H9 (cell line): Measurements from ENCODE around the gene FANCI. TPM values are rescaled to one million over a fixed set of nuclear protein-coding genes. Genes with fewer than 3 reads are reported as not detected.

Source experiments
- DNase-seq: peaks from one replicate; pipeline ENCODE4 v3.0.0-alpha.2; 2017
- H2AFZ ChIP-seq: one replicate; pipeline ENCODE4 v1.6.1; 2013; ENCODE audit warnings: mild to moderate bottlenecking, low read length, control low read depth, moderate library complexity
- H2AK5ac ChIP-seq: 2 replicates; pipeline ENCODE4 v1.6.1; 2013; ENCODE audit warnings: low read length, control low read depth, mixed read lengths; ENCODE audit not compliant: insufficient read length
- H2BK120ac ChIP-seq: one replicate; pipeline ENCODE4 v1.6.1; 2013; ENCODE audit warnings: low read depth, mild to moderate bottlenecking, low read length, control low read depth, inconsistent platforms; ENCODE audit not compliant: poor library complexity, severe bottlenecking
- H2BK12ac ChIP-seq: 2 replicates; pipeline ENCODE4 v1.6.1; 2013; ENCODE audit warnings: low read length, control low read depth, mixed read lengths, low read depth; ENCODE audit not compliant: insufficient read length
- H2BK15ac ChIP-seq: 2 replicates; pipeline ENCODE4 v1.6.1; 2013; ENCODE audit warnings: low read depth, low read length, control low read depth
- H2BK20ac ChIP-seq: one replicate; pipeline ENCODE4 v1.6.1; 2013; ENCODE audit warnings: low read depth, mild to moderate bottlenecking, low read length, control low read depth, inconsistent platforms; ENCODE audit not compliant: poor library complexity, severe bottlenecking
- H2BK5ac ChIP-seq: 2 replicates; pipeline ENCODE4 v1.6.1; 2013; ENCODE audit warnings: low read length, control low read depth, mixed read lengths; ENCODE audit not compliant: insufficient read length
- H3K14ac ChIP-seq: 2 replicates; pipeline ENCODE4 v1.6.1; 2013; ENCODE audit warnings: low read length, control low read depth; ENCODE audit not compliant: insufficient read depth
- H3K18ac ChIP-seq: 2 replicates; pipeline ENCODE4 v1.6.1; 2013; ENCODE audit warnings: low read depth, mild to moderate bottlenecking, mixed read lengths, low read length, control low read depth; ENCODE audit not compliant: insufficient read length
- H3K23ac ChIP-seq: 2 replicates; pipeline ENCODE4 v1.6.1; 2013; ENCODE audit warnings: low read length, control low read depth, mixed read lengths, low read depth; ENCODE audit not compliant: insufficient read length
- H3K23me2 ChIP-seq: 2 replicates; pipeline ENCODE4 v1.6.1; 2013; ENCODE audit warnings: low read depth, mild to moderate bottlenecking, mixed read lengths, low read length, control low read depth; ENCODE audit not compliant: insufficient read length, poor library complexity, severe bottlenecking
- H3K27ac ChIP-seq: 2 replicates; pipeline ENCODE4 v1.5.1; 2013; ENCODE audit warnings: low read length, control low read depth, mixed read lengths, low read depth; ENCODE audit not compliant: insufficient read length
- H3K27me3 ChIP-seq: 2 replicates; pipeline ENCODE4 v1.6.1; 2013; ENCODE audit warnings: low read length, control low read depth, inconsistent platforms; ENCODE audit not compliant: insufficient read depth
- H3K4ac ChIP-seq: 2 replicates; pipeline ENCODE4 v1.6.1; 2013; ENCODE audit warnings: low read depth, mild to moderate bottlenecking, control low read depth, inconsistent platforms, low read length, moderate library complexity
- H3K4me1 ChIP-seq: 2 replicates; pipeline ENCODE4 v1.6.1; 2013; ENCODE audit warnings: low read length, control low read depth, inconsistent platforms; ENCODE audit not compliant: insufficient read depth
- H3K4me2 ChIP-seq: 2 replicates; pipeline ENCODE4 v1.6.1; 2013; ENCODE audit warnings: low read length, control low read depth, mixed read lengths; ENCODE audit not compliant: insufficient read length, insufficient read depth
- H3K56ac ChIP-seq: 2 replicates; pipeline ENCODE4 v1.6.1; 2013; ENCODE audit warnings: low read depth, mild to moderate bottlenecking, mixed read lengths, low read length, control low read depth; ENCODE audit not compliant: insufficient read length
- H3K79me1 ChIP-seq: 2 replicates; pipeline ENCODE4 v1.6.1; 2013; ENCODE audit warnings: low read depth, mild to moderate bottlenecking, moderate library complexity, low read length, control low read depth, inconsistent platforms; ENCODE audit not compliant: insufficient read depth, poor library complexity, severe bottlenecking
- H3K79me2 ChIP-seq: 2 replicates; pipeline ENCODE4 v1.6.1; 2013; ENCODE audit warnings: low read length, control low read depth, inconsistent platforms; ENCODE audit not compliant: insufficient read depth
- H3K9ac ChIP-seq: 2 replicates; pipeline ENCODE4 v1.6.1; 2013; ENCODE audit warnings: low read length, control low read depth, mixed read lengths; ENCODE audit not compliant: insufficient read length; ENCODE audit errors: extremely low read depth
- H3K9me3 ChIP-seq: one replicate; pipeline ENCODE4 v1.6.1; 2013; ENCODE audit warnings: low read depth, low read length, inconsistent platforms; ENCODE audit not compliant: control insufficient read depth
- H3T11ph ChIP-seq: one replicate; pipeline ENCODE4 v1.6.1; 2013; ENCODE audit warnings: mild to moderate bottlenecking, low read length, control low read depth, inconsistent platforms
- H4K20me1 ChIP-seq: one replicate; pipeline ENCODE4 v1.6.1; 2013; ENCODE audit not compliant: control insufficient read depth, insufficient read length, insufficient read depth
- H4K5ac ChIP-seq: 2 replicates; pipeline ENCODE4 v1.6.1; 2013; ENCODE audit warnings: low read depth, mild to moderate bottlenecking, mixed read lengths, low read length, control low read depth; ENCODE audit not compliant: insufficient read length
- H4K8ac ChIP-seq: replicated peaks from 2 replicates; pipeline ENCODE4 v1.6.1; 2013; ENCODE audit warnings: low read length, control low read depth, mixed read lengths, low read depth; ENCODE audit not compliant: insufficient read length
- H4K91ac ChIP-seq: 2 replicates; pipeline ENCODE4 v1.6.1; 2013; ENCODE audit warnings: low read depth, mild to moderate bottlenecking, moderate library complexity, mixed read lengths, low read length, control low read depth; ENCODE audit not compliant: insufficient read length
- H3K27ac Mint-ChIP-seq, 3 experiments: 2 replicates in 2 of 3; 3 replicates in 1 of 3; pipeline ENCODE4 v1.8.0; 2020 to 2021; ENCODE audit warnings: mixed read lengths in 3 of 3, mild to moderate bottlenecking in 1 of 3, moderate library complexity in 1 of 3
- H3K27me3 Mint-ChIP-seq: 2 replicates; pipeline ENCODE4 v1.8.0; 2021; ENCODE audit warnings: low read depth, mild to moderate bottlenecking, moderate library complexity, mixed read lengths
- H3K36me3 Mint-ChIP-seq, 3 experiments: 2 replicates in 2 of 3; 3 replicates in 1 of 3; pipeline ENCODE4 v1.8.0; 2020 to 2021; ENCODE audit warnings: low read depth in 3 of 3, mixed read lengths in 3 of 3; ENCODE audit not compliant: insufficient read depth in 1 of 3
- H3K4me1 Mint-ChIP-seq, 2 experiments: 2 replicates each; pipeline ENCODE4 v1.8.0; 2020; ENCODE audit warnings: mixed read lengths in 2 of 2
- H3K4me3 Mint-ChIP-seq, 2 experiments: 2 replicates in 1 of 2; 3 replicates in 1 of 2; pipeline ENCODE4 v1.8.0; 2020 to 2021; ENCODE audit warnings: mild to moderate bottlenecking in 2 of 2, mixed read lengths in 2 of 2, moderate library complexity in 1 of 2
- H3K9me3 Mint-ChIP-seq, 2 experiments: 2 replicates in 1 of 2; 3 replicates in 1 of 2; pipeline ENCODE4 v1.8.0; 2020; ENCODE audit warnings: mild to moderate bottlenecking in 2 of 2, mixed read lengths in 2 of 2, moderate library complexity in 1 of 2
- WGBS: extraction: QIAGEN DNeasy Blood & Tissue Kit; methylation state at CpG from one replicate; pipeline ENCODE4 v1.1.7; 2013; ENCODE audit warnings: missing lambda C conversion rate, low lambda C conversion rate, mixed read lengths; ENCODE audit not compliant: insufficient read length; ENCODE audit errors: extremely low coverage; 5-methylcytosine and 5-hydroxymethylcytosine counted together
- total RNA-seq: library from RNA; stranded (reverse); gene quantifications from 2 replicates; pipeline ENCODE4 v1.2.1, GENCODE V29; 2021
- TF ChIP-seq, protein P1 (sequence below): fragments of 200-600 bp; sonication (generic); conservative IDR thresholded peaks from 3 replicates; pipeline ENCODE4 v1.8.0; 2021; ENCODE audit warnings: antibody characterized with exemption, mild to moderate bottlenecking

Gene FANCI
- total RNA-seq, 1 experiment from 2014 or later: 106 TPM

DNA sequence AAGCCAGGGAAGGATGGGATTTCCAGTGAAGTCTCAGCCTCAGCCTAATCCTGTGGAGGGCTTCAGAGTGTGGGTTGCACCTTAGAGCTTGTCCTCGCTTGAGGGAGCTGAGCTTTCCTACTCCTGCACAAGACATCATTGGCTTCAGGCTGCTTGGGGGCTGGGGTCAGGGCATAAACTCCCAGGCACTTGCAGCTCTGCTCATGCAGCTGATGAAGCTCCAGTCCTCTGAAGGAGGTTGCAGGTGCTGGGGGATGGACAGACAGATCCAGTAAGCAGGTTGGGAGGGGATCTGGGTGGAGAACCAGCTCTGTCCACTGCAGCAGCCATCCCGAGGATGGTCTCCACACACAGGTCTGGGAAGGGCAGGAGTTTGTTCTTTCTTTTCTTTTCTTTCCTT is 110.2 kb downstream of the FANCI start:
- H2BK20ac ChIP-seq: no peak overlapping the region
- no peaks in the 10 kb centered on the region for H3K4me1 ChIP-seq
- no peak overlapping the region for H3K4ac ChIP-seq
- H3K18ac ChIP-seq: no peak overlapping the region
- TF ChIP-seq, protein P1, sequence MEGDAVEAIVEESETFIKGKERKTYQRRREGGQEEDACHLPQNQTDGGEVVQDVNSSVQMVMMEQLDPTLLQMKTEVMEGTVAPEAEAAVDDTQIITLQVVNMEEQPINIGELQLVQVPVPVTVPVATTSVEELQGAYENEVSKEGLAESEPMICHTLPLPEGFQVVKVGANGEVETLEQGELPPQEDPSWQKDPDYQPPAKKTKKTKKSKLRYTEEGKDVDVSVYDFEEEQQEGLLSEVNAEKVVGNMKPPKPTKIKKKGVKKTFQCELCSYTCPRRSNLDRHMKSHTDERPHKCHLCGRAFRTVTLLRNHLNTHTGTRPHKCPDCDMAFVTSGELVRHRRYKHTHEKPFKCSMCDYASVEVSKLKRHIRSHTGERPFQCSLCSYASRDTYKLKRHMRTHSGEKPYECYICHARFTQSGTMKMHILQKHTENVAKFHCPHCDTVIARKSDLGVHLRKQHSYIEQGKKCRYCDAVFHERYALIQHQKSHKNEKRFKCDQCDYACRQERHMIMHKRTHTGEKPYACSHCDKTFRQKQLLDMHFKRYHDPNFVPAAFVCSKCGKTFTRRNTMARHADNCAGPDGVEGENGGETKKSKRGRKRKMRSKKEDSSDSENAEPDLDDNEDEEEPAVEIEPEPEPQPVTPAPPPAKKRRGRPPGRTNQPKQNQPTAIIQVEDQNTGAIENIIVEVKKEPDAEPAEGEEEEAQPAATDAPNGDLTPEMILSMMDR: no peak
- Mint-ChIP-seq H3K9me3 (no peaks in the 10 kb centered on the region), H3K27ac (no peak overlapping the region), H3K4me3 (no peak overlapping the region), H3K4me1 (peaks cover 4 to 10% of the 10 kb centered on the region in 2 experiments; a peak in 3 of 4 replicates), H3K27me3 (peaks cover 86% of the 10 kb centered on the region), H3K36me3 (no peaks in the 10 kb centered on the region)
- H2BK120ac ChIP-seq: no peak overlapping the region
- H3K27me3 ChIP-seq: peaks cover 22% of the 10 kb centered on the region
- no peak overlapping the region for H2BK12ac ChIP-seq
- no peak overlapping the region for H4K5ac ChIP-seq
- H3K56ac ChIP-seq: no peak overlapping the region
- no peaks in the 10 kb centered on the region for H3K23me2 ChIP-seq
- H2BK15ac ChIP-seq: no peak overlapping the region
- no CpG with 5 or more reads among the region's 2 CpGs for WGBS
- H3K4me2 ChIP-seq: no peak overlapping the region
- H3T11ph ChIP-seq: no peak overlapping the region
- H3K23ac ChIP-seq: no peak overlapping the region
- H2AFZ ChIP-seq: no peak overlapping the region
- H2BK5ac ChIP-seq: no peak overlapping the region
- no peak for DNase-seq
- H4K8ac ChIP-seq: no peak overlapping the region
- H3K79me1 ChIP-seq: no peaks in the 10 kb centered on the region
- no peak overlapping the region for H4K91ac ChIP-seq
- H3K14ac ChIP-seq: no peak overlapping the region; the same call in 1 of the 2 replicates
- no peaks in the 10 kb centered on the region for H3K79me2 ChIP-seq
- no peaks in the 10 kb centered on the region for H4K20me1 ChIP-seq
- no peak overlapping the region for H3K9ac ChIP-seq
- no peaks in the 10 kb centered on the region for H3K9me3 ChIP-seq
- H2AK5ac ChIP-seq: no peak overlapping the region
- no peak overlapping the region for H3K27ac ChIP-seq
